ENCODE results near the gene PRKCZ. TPM values are rescaled to one million over a fixed set of nuclear protein-coding genes. Genes with fewer than 3 reads are reported as not detected.

Gene PRKCZ
- total and polyA plus RNA-seq, 4 donors: 4.8 to 9.9 (median 8.4) TPM

DNA sequence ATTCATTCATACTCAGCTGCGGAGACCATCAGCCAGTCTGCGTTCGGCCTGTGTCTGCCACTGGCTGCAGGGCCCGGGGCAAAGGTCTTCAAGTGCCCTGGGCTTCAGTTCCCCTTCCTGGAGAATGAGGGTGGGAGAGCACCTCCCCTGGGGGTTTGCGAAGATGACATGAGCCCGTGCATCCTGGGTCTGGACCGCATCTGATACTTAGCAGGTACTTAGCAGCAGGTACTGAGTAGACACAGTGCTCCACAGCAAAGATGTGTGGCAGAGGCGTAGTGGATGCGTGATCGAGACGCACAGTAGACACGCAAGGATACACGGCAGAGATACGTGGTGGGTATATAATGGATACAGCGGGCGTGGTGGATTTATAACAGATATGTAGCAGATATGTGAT is 51.3 kb downstream of the PRKCZ start:
- Histone ChIP-seq H3K27ac (ENCODE audit: low read depth in 1 of 2, low read length in 2 of 2) (no peak overlapping the region), H3K9me3 (ENCODE audit: control insufficient read depth in 4 of 4, low read length in 3 of 4) (peaks cover 0 to 3% (median 0%) of the 10 kb centered on the region in 4 donors), H3K27me3 (ENCODE audit: control insufficient read depth in 4 of 4, insufficient read depth in 4 of 4, low read length in 3 of 4) (no peaks in the 10 kb centered on the region), H3K36me3 (ENCODE audit: control insufficient read depth in 4 of 4, insufficient read depth in 3 of 4, low read depth in 1 of 4, low read length in 3 of 4) (peaks cover 0 to 3% (median under 1%) of the 10 kb centered on the region in 4 donors), H3K4me1 (ENCODE audit: control insufficient read depth in 4 of 4, insufficient read depth in 4 of 4, low read length in 3 of 4) (peaks cover 0 to 3% (median 1%) of the 10 kb centered on the region in 4 donors), H3K9ac (ENCODE audit: low read depth in 1 of 2, low read length in 2 of 2) (no peak overlapping the region), H3K4me3 (ENCODE audit: low read depth in 1 of 3, low read length in 3 of 3) (no peak overlapping the region)
- TF ChIP-seq, protein P1, sequence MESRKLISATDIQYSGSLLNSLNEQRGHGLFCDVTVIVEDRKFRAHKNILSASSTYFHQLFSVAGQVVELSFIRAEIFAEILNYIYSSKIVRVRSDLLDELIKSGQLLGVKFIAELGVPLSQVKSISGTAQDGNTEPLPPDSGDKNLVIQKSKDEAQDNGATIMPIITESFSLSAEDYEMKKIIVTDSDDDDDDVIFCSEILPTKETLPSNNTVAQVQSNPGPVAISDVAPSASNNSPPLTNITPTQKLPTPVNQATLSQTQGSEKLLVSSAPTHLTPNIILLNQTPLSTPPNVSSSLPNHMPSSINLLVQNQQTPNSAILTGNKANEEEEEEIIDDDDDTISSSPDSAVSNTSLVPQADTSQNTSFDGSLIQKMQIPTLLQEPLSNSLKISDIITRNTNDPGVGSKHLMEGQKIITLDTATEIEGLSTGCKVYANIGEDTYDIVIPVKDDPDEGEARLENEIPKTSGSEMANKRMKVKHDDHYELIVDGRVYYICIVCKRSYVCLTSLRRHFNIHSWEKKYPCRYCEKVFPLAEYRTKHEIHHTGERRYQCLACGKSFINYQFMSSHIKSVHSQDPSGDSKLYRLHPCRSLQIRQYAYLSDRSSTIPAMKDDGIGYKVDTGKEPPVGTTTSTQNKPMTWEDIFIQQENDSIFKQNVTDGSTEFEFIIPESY (IDR thresholded peaks at IDR 0.05): no peak
- TF ChIP-seq FOXA2 (IDR thresholded peaks at IDR 0.05) (no peak), NR2F2 (IDR thresholded peaks at IDR 0.05) (no peak), TAF1 (conservative IDR thresholded peaks at IDR 0.05) (no peak), RAD21 (IDR thresholded peaks at IDR 0.05) (no peak), JUND (IDR thresholded peaks at IDR 0.05) (no peak), EGR1 (IDR thresholded peaks at IDR 0.05; ENCODE audit: low read depth in 2 of 2) (no peak), YY1 (IDR thresholded peaks at IDR 0.05) (no peak), SP1 (IDR thresholded peaks at IDR 0.05) (no peak), HNF4G (IDR thresholded peaks at IDR 0.05) (no peak), GABPA (IDR thresholded peaks at IDR 0.05 in 1 of 2, conservative IDR thresholded peaks at IDR 0.05 in 1 of 2) (no peak), RXRA (IDR thresholded peaks at IDR 0.05) (no peak), FOXA1 (IDR thresholded peaks at IDR 0.05) (no peak), HNF4A (conservative IDR thresholded peaks at IDR 0.05) (no peak)
- TF ChIP-seq, protein P2, sequence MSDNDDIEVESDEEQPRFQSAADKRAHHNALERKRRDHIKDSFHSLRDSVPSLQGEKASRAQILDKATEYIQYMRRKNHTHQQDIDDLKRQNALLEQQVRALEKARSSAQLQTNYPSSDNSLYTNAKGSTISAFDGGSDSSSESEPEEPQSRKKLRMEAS (IDR thresholded peaks at IDR 0.05): no peak
- TF ChIP-seq, protein P3, sequence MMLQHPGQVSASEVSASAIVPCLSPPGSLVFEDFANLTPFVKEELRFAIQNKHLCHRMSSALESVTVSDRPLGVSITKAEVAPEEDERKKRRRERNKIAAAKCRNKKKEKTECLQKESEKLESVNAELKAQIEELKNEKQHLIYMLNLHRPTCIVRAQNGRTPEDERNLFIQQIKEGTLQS (IDR thresholded peaks at IDR 0.05): no peak
- TF ChIP-seq, protein P4, sequence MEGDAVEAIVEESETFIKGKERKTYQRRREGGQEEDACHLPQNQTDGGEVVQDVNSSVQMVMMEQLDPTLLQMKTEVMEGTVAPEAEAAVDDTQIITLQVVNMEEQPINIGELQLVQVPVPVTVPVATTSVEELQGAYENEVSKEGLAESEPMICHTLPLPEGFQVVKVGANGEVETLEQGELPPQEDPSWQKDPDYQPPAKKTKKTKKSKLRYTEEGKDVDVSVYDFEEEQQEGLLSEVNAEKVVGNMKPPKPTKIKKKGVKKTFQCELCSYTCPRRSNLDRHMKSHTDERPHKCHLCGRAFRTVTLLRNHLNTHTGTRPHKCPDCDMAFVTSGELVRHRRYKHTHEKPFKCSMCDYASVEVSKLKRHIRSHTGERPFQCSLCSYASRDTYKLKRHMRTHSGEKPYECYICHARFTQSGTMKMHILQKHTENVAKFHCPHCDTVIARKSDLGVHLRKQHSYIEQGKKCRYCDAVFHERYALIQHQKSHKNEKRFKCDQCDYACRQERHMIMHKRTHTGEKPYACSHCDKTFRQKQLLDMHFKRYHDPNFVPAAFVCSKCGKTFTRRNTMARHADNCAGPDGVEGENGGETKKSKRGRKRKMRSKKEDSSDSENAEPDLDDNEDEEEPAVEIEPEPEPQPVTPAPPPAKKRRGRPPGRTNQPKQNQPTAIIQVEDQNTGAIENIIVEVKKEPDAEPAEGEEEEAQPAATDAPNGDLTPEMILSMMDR (IDR thresholded peaks at IDR 0.05; ENCODE audit: low read depth, low read length, missing input control): no peak
- TF ChIP-seq, protein P5, sequence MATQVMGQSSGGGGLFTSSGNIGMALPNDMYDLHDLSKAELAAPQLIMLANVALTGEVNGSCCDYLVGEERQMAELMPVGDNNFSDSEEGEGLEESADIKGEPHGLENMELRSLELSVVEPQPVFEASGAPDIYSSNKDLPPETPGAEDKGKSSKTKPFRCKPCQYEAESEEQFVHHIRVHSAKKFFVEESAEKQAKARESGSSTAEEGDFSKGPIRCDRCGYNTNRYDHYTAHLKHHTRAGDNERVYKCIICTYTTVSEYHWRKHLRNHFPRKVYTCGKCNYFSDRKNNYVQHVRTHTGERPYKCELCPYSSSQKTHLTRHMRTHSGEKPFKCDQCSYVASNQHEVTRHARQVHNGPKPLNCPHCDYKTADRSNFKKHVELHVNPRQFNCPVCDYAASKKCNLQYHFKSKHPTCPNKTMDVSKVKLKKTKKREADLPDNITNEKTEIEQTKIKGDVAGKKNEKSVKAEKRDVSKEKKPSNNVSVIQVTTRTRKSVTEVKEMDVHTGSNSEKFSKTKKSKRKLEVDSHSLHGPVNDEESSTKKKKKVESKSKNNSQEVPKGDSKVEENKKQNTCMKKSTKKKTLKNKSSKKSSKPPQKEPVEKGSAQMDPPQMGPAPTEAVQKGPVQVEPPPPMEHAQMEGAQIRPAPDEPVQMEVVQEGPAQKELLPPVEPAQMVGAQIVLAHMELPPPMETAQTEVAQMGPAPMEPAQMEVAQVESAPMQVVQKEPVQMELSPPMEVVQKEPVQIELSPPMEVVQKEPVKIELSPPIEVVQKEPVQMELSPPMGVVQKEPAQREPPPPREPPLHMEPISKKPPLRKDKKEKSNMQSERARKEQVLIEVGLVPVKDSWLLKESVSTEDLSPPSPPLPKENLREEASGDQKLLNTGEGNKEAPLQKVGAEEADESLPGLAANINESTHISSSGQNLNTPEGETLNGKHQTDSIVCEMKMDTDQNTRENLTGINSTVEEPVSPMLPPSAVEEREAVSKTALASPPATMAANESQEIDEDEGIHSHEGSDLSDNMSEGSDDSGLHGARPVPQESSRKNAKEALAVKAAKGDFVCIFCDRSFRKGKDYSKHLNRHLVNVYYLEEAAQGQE (IDR thresholded peaks at IDR 0.05): no peak
- 93% methylated on average over 16 of the region's 16 CpGs for WGBS
- DNase-seq (ENCODE audit: low spot score): no peak
